NCI-H2107 (cell line): Measurements from ENCODE around the gene PAXX.

Experiments used
- DNase-seq: peaks from one replicate; lab custom pipeline; 2025; lab: John Stamatoyannopoulos, UW

The PAXX gene

GRCh38 chr9:136982232-136983051 is 9.8 kb upstream of the PAXX start, which contains the start of gene LCNL1:
Gene LCNL1 (plus strand): TSS chr9:136982993. CDS start chr9:136983587, 594 bp downstream.
- no peak for DNase-seq

DNA sequence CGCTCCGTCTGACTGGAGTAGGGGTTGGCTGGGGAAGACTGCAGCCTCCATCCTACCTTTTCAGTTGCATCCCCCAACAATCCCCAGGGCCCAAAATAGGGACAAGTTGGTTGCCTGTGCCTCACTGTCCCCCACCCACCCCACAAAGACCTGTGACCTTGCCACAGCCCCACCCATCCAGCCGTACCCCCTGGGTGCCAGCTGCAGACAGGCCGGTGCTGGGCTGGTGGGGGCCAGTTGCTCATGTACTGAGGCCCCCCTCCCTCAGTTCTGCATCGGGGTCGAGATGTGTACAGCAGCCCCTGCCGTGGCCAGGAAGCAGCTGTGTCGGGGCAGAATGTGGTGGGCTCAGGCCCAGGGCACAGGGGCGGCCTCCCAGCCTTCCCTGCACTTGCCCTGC is 9.1 kb upstream of the PAXX start:
- DNase-seq, result no peak

DNA sequence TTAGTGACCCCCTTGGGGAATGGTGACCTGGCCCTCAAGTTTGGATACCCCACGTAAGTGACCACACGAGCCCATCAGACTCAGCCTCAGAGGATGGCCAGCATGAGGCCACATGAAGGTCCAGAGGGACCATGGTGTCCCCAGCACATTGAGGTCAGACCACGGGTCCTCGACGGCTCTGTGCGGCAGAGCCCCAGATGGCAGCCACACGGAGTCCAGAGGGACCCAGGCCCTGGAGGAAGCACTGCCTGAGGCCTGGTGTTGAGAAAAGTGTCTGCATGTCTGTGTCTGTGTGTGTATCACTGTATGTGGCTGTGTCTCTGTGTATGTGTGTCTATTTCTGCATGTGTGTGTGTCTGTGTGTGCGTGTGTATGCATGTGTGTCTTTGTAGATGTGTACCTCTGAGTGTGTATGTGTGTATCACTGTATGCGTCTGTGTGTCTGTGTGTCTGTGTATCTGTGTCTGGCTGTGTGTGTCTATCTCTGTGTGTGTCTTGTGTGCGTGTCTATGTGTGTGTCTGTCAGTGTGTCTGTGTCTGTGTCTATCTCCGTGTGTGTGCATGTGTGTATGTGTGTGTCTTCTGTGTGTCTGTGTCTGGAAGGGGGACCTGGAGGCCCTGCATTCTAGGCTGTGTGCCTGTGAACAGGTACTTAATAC is 8.4 kb upstream of the PAXX start:
- no peak for DNase-seq

DNA sequence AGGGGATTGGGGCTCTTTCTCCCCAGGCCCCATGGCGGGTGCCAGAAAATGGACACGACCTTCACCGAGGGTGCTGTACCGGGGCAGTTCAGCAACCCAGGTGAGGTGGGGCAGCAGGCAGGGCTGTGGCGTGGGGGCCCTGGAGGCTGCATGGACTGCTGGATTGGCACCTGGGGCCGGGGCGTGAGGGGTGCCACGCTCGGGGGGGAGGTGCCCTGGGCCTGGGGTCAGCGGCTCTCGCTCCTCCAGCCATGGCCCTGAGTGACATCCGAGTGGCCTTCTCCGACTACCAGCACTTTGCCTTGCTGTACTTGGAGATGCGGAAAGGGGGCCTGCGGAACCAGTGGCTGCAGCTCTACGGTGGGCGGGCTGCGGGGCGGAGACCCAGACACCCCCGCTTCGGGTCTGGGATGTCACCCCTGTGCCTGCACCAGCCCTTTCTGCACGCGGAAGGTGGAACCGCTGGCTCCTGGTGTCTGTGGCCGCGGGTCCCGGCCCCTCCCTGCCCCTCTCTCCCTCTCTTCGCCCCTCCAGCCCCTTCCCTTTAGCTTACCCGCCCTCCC is 7.7 kb upstream of the PAXX start:
- DNase-seq, result no peak

DNA sequence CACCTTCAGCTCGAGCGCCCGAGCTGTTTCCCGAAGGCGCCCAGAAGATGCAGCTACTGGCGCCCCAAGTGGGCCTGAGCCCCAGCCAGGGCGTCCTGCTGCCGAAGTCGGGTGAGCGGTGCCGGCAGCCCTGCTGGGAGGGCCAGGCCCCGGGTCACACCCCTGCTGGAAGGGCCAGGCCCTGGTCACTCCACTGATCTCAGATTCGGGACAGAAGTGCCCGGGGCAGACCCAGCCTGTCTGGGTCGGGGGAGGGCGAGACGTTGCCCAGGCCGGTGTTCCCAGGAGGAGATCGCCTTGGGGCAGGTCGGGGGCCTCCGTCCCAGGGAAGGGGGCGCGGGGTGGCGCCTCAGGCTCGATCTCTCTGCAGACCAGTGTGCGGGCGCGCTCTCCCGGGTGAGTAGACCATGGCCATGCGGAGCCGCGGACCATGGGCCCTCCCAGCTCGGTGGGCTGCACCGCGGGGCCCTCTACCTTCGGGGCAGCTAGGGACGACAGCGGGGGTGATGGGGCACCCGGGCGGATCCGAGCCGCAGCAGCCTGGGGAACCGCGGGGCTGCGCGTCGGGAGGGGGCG is 7.1 kb upstream of the PAXX start:
- DNase-seq, result no peak

DNA sequence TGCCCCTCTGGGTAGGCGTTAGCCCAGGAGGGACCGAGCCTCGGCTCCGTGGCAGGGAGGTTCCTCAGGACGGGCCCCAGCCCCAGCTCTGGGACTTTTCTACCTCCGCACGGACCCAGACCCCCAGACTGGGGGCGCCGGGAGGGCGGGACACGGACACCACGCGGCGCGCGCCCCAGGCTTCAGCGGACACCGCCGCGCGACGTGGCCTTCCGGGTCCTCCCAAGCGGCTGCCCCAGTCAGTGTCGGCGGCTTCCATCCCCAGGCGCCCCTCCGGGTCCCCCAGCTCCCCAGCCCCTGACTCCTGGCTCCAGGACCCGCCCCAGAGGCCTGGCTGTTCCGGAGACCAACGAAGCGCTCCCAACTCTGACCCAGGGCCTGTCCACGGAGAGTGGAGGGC is 6.4 kb upstream of the PAXX start:
- DNase-seq, result no peak

DNA sequence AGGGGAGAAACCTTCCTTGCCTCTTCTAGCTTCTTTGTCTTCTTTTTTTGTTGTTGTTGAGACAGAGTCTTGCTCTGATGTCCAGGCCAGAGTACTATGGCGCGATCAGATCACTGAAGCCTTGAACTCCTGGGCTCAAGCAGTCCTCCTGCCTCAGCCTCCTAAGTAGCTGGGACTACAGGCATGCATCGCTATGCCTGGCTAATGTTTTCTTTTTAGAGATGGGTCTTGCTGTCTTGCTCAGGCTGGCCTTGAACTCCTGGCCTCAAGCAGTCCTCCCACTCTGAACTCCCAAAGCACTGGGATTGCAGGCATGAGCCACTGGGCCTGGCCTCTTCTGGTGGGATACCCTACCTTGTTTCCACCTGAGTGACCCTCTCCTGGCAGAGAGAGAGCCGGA is 3.4 kb upstream of the PAXX start:
- DNase-seq, result no peak

DNA sequence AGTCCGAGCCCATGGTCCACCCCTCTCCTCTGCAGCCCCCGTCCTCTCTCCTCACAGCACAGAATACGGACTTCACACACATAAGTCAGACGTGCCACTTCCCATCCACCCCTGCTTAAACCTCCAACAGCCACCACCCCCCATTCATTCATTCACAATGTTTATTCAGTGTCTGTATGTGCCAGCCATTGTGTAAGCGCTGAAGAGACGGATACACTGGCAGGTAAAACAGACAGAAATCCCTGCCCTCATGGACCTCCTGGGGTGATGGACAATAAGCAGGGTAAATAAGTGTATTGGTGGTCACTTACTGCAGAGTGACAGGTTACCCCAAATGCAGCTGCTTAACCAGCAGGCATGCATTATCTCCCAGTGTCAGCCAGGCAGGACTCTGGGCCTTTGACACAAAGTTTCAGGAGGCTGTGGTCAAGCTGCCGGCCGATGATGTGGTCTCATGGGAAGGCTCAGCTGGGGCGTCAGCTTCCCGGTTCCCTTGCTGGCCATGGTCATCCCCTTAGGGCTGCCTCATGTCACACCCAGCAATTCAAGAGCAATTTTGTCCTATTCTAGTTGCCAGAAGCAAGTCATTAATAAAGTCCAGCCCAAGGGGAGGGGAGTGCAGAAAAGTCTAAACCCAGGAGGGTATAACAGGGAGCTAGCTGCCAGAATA is 1.8 kb upstream of the PAXX start:
- no peak for DNase-seq

- no peak for DNase-seq
Observed at GRCh38 chr9:136992819-136993369, 672 bp downstream of the PAXX start.

GRCh38 chr9:136994180-136994887 is 2.1 kb downstream of the PAXX start:
- DNase-seq, result no peak

- no peak for DNase-seq
Observed at GRCh38 chr9:136994888-136995230, 2.6 kb downstream of the PAXX start.

- no peak for DNase-seq
Observed at GRCh38 chr9:136995362-136995761, 3.1 kb downstream of the PAXX start.

DNA sequence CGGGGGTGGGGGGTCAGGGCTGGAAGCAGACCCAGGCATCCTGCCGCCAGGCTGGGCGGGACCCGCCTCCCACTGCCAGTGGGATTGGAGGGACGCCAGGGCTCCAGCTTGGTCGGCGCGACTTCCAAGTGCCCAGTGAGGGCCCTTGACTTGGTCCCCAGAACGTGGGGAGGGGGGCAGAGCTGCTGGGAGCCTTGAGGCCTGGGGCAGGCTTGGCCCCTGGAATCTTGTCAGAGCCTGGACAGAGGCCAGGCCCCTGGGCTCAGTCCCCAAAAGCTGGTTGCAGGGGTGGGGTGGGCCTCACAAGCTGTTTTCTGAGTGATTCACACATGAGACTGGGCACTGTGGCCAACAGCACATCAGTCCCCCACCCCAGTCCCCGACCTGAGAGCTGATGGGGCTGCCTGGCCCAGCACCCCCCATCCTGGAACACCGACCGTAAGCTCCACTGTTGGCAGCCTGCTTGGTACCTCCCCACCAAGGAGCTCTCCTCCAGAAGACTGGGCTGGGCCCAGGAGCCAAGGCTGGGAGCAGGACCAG is 3.6 kb downstream of the PAXX start:
- no peak for DNase-seq

DNA sequence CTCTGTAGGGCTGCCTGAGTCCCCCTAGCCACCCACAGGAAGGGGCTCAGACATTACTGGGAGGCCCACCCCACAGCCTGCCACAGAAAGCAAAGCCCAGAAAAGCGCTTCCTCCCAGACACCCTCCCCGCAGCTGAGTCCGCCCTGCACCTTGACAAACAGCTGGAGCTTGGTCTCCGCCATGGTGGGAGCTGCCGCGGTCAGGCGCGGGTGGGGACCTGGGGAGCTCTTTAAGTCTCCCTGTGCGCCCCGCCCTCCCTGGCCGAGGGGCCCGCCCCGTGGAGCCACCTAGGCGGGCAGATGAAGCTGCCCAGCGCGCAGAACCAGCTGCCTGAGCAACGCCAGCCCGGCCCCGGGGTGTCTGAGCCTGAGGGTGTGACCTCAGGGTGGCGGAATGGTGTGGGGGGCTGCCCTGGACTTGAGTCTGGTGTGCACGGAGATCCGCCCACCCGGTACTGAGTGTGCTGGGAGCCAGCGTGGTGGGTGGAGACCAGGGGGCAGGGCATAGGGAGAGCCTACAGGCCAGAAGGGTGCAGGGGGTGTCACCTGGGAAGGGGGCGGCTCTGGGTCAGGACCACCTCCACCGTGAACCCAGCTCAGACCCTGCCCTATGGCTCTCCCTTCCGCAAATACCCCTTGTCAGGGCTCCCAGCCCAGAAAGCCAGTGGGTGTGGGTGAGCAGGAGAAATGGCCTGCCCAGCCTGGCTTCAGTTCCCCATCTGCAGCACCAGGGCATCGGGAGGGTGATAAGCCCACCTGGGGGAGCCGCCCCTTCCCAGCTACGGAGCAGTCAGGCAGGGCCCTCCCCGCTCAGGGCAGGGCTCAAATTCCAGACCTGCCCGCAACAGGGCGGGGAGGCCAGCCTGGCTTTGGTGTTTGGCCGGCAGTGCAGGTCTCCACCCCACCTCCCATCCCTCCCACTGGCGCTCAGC is 4.4 kb downstream of the PAXX start, which contains the start of gene CLIC3:
Gene CLIC3, minus strand, starts transcription at position 208 of the 932 bp plus-strand sequence. Its CDS starts 25 bp downstream, at position 183.
- no peak for DNase-seq

GRCh38 chr9:136997371-136997770 is 5.1 kb downstream of the PAXX start:
- DNase-seq, result no peak

DNA sequence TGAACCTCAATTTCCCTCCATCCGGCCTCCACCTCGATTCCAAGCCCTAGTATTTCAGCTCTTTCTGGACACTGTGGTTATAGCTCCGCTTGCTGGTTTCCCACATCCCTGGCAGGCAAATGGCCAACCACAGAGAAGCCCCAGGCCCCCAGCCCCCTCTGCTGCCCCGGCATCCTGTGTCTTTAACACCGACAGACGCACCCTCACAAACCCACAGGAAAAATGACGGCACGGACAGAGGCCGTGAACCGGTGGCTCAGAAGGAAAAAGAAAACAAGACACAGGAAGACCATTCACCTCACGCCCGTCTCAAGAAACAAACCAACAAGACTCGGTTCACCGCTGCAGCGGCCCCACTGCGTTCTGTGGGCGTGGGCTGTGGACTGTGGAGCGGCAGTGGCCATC is 5.6 kb downstream of the PAXX start:
- DNase-seq, result no peak

DNA sequence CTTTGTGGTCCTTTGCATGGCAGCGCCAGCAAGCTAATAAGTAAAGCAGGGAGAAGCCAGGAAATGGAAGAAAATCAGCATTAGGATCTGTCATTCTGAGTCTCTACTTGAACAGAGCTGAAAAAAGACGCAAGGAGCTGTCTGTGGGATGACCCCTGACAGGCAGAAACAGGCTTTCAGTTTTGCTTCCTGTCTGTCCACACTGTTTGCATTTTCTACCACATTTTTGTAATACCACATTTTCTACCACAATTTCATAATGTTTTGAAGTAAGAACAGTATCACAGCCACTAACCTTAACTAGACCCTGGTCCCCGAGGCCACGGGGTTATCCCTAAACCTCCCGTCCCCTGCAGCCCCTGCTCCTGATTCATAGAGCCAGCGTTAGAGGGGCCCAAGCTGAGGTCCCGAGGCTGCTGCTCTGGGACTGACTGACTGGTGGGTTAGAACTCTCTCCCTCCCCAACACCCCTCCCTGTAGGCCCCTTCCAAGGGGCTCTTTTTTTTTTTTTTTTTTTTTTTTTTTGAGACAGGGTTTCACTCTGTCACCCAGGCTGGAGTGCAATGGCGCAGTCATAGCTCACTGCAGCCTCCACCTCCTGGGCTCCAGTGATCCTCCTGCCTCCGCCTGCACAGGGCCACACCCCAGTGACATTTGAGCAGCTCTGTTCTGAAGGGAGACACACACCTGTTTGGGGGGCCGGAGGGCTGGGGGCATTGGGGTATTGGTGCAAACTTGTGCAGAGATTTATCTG is 8.1 kb downstream of the PAXX start:
- no peak for DNase-seq

DNA sequence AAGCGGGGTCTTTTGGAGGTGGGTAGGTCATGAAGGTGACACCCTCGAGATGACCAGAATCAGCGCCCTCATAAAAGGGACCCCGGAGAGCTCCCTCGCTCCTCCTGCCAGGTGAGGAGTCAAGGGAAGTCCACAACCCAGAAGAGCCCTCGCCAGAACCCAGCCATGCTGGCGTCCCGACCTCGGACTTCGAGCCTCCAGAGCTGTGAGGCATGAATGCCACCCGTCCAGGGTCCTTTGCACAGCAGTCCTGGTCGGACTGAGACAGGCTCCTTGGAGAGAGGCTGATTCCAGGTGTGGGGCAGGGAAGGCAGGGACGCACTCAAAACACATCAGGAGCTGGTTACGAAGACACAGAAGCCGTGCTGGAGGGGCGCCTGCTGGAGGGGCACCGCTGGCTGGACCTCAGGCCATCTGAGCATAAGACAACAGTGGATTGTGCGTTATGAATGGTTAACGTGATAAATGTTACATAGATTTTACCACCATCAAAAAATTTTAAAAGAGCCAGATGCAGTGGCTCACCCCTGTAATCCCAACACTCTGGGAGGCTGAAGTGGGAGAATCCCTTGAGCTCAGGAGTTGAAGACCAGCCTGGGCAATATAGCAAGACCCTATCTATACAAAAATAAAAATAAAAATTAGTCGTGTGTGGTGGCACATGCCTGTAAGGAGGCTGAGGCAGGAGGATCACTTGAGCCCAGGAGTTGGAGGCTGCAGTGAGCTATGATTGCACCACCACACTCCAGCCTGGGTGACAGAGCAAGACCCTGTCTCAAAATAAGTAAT is 9.8 kb downstream of the PAXX start:
- DNase-seq, result no peak
